ENCODE measurements around the gene ZNF223. TPM values are rescaled to one million over a fixed set of nuclear protein-coding genes. Genes with fewer than 3 reads are reported as not detected.
A peak's percentile ranks its signal among the peaks of the same experiment; 100 is the strongest.

The ZNF223 gene
- total RNA-seq: 1 to 10 TPM in 1 of 2 donors, under 1 TPM in 1; 0.81 to 2.5 TPM

DNA sequence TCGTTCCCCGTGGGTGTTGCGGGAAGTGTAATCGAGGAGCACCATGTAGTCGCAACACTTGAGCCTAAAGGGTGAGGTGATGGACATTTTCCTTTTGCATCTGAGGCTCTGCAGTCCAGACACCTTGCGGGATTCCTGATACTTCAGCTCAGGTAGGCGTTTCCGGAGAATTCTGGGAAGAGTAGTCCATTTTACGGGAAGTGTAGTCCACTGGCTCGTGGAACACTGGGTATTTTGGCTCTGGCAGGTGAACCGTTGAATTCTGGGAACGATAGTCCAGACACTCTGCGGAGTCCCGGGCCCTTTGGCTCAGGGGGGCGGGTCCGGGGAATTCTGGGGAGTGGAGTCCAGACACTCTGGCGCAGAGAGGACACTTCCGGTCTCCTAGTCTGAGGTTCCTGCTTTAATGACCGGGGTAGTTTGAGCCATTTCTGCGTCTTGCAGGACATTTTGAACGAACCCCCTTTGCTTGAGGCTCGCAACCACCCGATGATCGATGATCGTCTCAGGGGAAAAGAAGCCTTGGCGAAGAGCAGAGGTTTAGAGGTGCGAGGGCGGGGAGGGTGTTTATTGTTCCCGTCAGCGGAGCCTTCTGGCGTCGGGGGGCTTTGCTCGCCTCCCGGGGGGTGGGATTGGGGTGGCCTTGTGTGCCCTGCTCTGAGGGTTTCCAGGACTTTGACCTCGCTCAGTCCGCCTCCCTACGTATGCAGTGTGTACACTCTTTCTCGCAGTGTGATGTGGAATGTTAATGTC, at the start of gene ZNF223:
Gene ZNF223, plus strand, starts transcription at position 387 of the 753 bp plus-strand sequence. CDS start 3,141 bp downstream, outside the sequence.
- Mint-ChIP-seq H3K4me3 (peak within 1 kb of the TSS; percentile 92 to 93), H3K36me3 (ENCODE audit: insufficient read depth in 2 of 2) (peaks cover 23 to 26% of the 10 kb centered on the region in 2 donors), H3K27me3 (ENCODE audit: low read depth) (peaks cover 6% of the 10 kb centered on the region), H3K4me1 (ENCODE audit: low read depth) (peaks cover 23% of the 10 kb centered on the region), H3K9me3 (peaks cover 13 to 21% of the 10 kb centered on the region in 2 donors), H3K27ac (peak within 1 kb of the TSS; percentile 52)
- ATAC-seq (replicated peaks in 1 of 2): peak; percentile 69 to 75
- DNase-seq: peak; percentile 35 to 45

DNA sequence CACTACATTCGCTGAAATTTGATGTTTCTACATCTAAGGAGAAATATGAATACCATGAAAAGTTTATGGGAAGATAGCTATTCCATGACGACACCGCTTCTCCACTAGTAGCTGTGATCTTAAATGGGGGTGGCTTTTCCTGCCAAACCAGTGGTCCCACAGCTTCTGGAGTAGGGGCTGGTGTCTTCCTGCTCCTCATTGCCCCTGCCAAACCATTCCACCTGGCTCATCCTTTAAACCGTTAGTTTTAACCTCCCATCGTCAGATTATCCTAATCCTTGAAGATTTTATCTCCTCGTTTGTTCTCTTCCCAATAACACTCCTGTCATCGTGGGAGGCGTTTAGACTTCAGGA, 49.6 kb upstream of the ZNF223 start:
- DNase-seq: no peak
- H3K27ac Mint-ChIP-seq: peak overlapping the region; percentile 94

DNA sequence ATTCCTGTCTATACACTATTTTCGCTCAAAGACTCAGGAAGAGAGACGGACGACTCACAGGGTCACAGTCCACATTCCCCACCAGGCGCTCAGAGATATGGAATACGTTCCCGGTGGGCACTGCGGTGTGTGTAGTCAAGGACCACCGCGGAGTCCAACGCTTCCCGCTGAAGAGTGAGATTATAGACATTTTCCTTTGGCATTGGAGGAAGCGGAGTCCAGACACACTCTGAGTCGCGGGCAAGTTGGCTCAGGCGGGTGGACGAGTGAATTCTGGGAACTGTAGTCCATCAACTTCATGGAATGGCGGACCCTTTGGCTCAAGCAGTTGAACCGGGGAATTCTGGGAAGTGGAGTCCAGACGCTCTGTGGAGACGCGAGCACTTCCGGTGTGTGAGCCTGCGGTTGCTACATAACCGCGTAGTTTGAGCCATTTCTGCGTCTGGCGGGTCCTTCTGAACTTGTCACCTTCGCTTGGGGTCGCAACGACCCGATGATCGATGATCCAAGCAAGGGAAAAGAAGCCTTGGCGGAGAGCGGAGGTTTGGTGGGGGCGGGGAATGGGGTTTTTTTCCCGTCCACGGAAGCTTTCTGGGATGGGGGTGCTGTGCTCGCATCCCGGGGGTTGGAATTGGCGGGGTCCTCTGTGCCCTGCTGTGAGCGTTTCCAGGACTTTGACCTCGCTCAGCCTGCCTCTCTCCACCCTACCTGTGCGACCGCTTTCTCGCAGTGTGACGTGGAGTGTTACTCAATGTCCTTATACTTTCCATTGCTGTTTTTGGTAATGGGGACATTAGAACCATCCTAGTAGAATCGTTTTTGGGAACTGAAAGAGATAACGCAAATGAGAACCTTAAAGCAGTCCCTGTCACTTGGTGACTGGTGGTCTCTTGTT, 49.0 kb upstream of the ZNF223 start, which contains the start of gene ZNF230:
Gene ZNF230, plus strand, starts transcription at position 392 of the 895 bp plus-strand sequence. CDS start 4,122 bp downstream, outside the sequence.
- peak within 1 kb of the TSS; percentile 94 for H3K27ac Mint-ChIP-seq
- no peaks in the 10 kb centered on the region for H3K27me3 Mint-ChIP-seq (ENCODE audit: low read depth)
- peak within 1 kb of the TSS; percentile 99 for H3K4me3 Mint-ChIP-seq
- peak; percentile 97 to 99 for ATAC-seq (replicated peaks in 1 of 2)
- H3K36me3 Mint-ChIP-seq (ENCODE audit: insufficient read depth in 2 of 2): peaks cover 32 to 35% of the 10 kb centered on the region in 2 donors
- peaks cover 18% of the 10 kb centered on the region for H3K4me1 Mint-ChIP-seq (ENCODE audit: low read depth)
- peaks cover 22 to 35% of the 10 kb centered on the region in 2 donors for H3K9me3 Mint-ChIP-seq
- peak; percentile 82 to 88 for DNase-seq

More for the DNA sequence above, 49.6 kb upstream of the ZNF223 start:
- Mint-ChIP-seq H3K27me3 (ENCODE audit: low read depth) (no peaks in the 10 kb centered on the region), H3K4me3 (peak overlapping the region; percentile 99), H3K4me1 (ENCODE audit: low read depth) (peaks cover 18% of the 10 kb centered on the region), H3K9me3 (peaks cover 18 to 30% of the 10 kb centered on the region in 2 donors), H3K36me3 (ENCODE audit: insufficient read depth in 2 of 2) (peaks cover 26 to 33% of the 10 kb centered on the region in 2 donors)
- no peak for ATAC-seq (replicated peaks in 1 of 2)

DNA sequence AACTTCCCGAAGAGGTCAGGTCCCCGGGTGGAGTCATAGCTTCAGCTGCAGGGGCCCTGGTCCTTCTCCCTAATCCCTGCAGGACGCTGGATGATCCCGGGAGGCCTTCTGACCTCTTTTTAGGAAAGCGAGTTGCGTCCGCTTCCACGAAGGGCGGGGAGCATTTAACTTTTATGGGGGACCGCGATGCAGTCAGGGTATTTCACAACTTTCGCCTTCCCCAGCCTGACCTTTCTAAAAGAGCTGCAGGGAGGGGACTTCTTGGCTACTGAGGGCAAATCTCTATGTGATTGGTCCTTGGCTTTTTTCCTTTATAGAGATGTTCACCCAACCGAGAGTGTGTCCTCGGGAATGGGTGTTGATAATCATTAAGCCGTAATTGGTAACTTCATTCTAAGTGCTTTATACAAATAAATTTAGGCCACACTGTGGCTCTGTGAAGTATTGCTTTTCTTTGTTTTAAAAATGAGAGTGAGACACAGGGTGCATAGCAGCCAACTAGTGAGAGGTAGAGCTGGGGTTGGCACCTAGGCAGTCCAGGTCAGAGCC, 48.3 kb upstream of the ZNF223 start:
- Mint-ChIP-seq H3K36me3 (ENCODE audit: insufficient read depth in 2 of 2) (peaks cover 35 to 37% of the 10 kb centered on the region in 2 donors), H3K9me3 (peaks cover 17 to 30% of the 10 kb centered on the region in 2 donors), H3K4me1 (ENCODE audit: low read depth) (peaks cover 18% of the 10 kb centered on the region), H3K27ac (peak overlapping the region; percentile 94), H3K27me3 (ENCODE audit: low read depth) (no peaks in the 10 kb centered on the region), H3K4me3 (peak overlapping the region; percentile 99)
- DNase-seq: peak in 1 of 2 donors; percentile 2
- peak; percentile 12 to 27 for ATAC-seq (replicated peaks in 1 of 2)

DNA sequence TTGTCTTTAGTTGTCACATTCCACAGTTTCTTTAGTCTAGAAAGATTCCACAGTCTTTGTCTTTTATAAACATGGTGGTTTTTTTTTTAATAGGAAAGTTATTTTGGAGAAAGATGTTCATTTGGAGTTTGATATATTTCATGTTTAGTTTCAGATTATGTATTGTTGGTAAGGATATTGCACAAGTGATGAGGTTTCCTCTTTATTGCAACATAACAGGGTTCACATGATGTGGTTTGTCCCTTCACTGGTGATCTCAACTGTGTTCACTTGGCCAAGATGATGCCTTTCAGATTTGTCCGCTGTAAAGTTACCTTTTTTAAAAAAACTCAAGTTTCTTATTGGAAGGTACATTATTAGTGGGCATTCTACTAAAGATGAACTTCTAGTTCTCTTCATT, 45.9 kb upstream of the ZNF223 start:
- ATAC-seq (replicated peaks in 1 of 2) (no peak), DNase-seq (no peak)
- no peak overlapping the region for H3K27ac Mint-ChIP-seq
- H3K9me3 Mint-ChIP-seq: peaks cover 23 to 41% of the 10 kb centered on the region in 2 donors
- H3K4me1 Mint-ChIP-seq (ENCODE audit: low read depth): peaks cover 18% of the 10 kb centered on the region
- H3K36me3 Mint-ChIP-seq (ENCODE audit: insufficient read depth in 2 of 2): peaks cover 51 to 55% of the 10 kb centered on the region in 2 donors
- H3K4me3 Mint-ChIP-seq: no peak overlapping the region
- no peaks in the 10 kb centered on the region for H3K27me3 Mint-ChIP-seq (ENCODE audit: low read depth)

DNA sequence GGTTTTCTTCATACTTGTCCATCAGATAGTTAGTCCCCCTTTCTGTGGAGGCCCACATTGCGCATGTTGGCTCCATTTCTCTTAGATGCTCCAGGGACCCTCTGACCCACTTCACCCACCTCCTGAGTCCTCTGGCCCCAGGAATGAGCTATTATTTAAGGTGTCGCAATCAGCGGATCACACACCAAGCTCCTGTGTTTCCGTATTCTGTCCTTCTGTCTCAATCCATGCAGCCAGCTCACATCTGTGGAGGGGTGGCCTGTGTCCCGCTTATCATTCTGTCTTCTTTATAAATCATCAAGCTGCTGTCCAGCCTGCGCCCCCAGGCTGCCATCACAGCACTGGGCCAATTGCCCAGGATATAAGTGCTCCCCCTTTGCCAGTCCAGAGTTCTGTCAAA, 44.4 kb upstream of the ZNF223 start:
- Mint-ChIP-seq H3K27me3 (ENCODE audit: low read depth) (no peaks in the 10 kb centered on the region), H3K4me3 (no peak overlapping the region), H3K4me1 (ENCODE audit: low read depth) (peaks cover 10% of the 10 kb centered on the region), H3K27ac (no peak overlapping the region), H3K36me3 (ENCODE audit: insufficient read depth in 2 of 2) (peaks cover 57 to 64% of the 10 kb centered on the region in 2 donors), H3K9me3 (peaks cover 26 to 42% of the 10 kb centered on the region in 2 donors)
- ATAC-seq (replicated peaks in 1 of 2) (no peak), DNase-seq (no peak)

DNA sequence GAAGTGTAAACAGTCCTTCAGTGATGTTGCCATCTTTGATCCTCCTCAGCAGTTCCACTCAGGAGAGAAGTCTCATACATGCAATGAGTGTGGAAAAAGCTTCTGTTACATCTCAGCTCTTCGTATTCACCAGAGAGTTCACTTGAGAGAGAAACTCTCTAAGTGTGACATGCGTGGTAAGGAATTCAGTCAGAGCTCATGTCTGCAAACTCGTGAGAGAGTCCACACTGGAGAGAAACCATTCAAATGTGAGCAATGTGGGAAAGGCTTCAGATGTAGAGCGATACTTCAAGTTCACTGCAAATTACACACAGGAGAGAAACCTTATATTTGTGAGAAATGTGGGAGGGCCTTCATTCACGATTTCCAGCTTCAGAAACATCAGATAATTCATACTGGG, 41.4 kb upstream of the ZNF223 start:
- DNase-seq: no peak
- H3K4me3 Mint-ChIP-seq: no peak overlapping the region

DNA sequence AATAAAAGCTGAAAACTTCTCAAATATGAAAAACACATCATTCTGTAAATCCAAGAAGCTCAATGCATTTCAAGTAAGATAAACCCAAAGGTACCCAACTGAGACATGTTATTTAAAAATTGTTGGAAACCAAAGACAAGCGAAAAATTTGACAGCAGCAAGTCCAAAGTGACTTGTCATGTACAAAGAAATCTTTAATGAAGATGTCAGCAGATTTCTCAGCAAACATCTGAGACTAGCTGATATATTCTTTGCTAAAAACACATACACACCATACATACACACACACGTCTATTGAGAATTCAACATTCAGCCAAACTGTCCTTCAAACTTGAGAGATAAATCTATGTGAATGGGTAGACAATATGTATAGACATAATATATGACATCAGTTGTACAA, 32.3 kb upstream of the ZNF223 start:
- Mint-ChIP-seq H3K4me1 (ENCODE audit: low read depth) (peaks cover under 1% of the 10 kb centered on the region), H3K27me3 (ENCODE audit: low read depth) (no peaks in the 10 kb centered on the region), H3K9me3 (peaks cover 21 to 27% of the 10 kb centered on the region in 2 donors), H3K4me3 (no peak overlapping the region), H3K36me3 (ENCODE audit: insufficient read depth in 2 of 2) (peaks cover 15 to 18% of the 10 kb centered on the region in 2 donors), H3K27ac (no peak overlapping the region)
- DNase-seq (no peak), ATAC-seq (replicated peaks in 1 of 2) (no peak)

More for the DNA sequence above, 41.4 kb upstream of the ZNF223 start:
- Mint-ChIP-seq H3K9me3 (peaks cover 35 to 48% of the 10 kb centered on the region in 2 donors), H3K27me3 (ENCODE audit: low read depth) (no peaks in the 10 kb centered on the region), H3K4me1 (ENCODE audit: low read depth) (no peaks in the 10 kb centered on the region), H3K36me3 (ENCODE audit: insufficient read depth in 2 of 2) (peaks cover 52 to 68% of the 10 kb centered on the region in 2 donors), H3K27ac (no peak overlapping the region)
- no peak for ATAC-seq (replicated peaks in 1 of 2)

DNA sequence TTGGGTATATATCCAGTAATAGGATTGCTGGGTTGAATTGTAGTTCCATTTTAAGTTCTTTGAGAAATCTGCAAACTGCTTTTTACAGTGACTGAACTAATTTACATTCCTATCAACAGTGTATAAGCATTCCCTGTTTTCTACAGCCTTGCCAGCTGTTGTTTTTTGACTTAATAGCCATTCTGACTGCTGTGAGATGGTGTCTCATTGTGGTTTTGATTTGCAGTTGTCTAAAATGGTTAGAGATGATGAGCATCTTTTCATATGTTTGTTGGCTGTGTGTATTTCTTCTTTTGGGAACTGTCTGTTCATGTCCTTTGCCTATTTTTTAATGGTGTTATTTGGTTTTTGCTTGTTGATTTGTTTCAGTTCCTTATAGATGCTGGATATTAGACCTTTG, 30.6 kb upstream of the ZNF223 start:
- H3K4me1 Mint-ChIP-seq (ENCODE audit: low read depth): peaks cover 17% of the 10 kb centered on the region
- no peak overlapping the region for H3K27ac Mint-ChIP-seq
- H3K27me3 Mint-ChIP-seq (ENCODE audit: low read depth): no peaks in the 10 kb centered on the region
- H3K36me3 Mint-ChIP-seq (ENCODE audit: insufficient read depth in 2 of 2): peaks cover 20 to 28% of the 10 kb centered on the region in 2 donors
- DNase-seq (no peak), ATAC-seq (replicated peaks in 1 of 2) (no peak)
- H3K4me3 Mint-ChIP-seq: no peak overlapping the region
- peaks cover 21 to 25% of the 10 kb centered on the region in 2 donors for H3K9me3 Mint-ChIP-seq

DNA sequence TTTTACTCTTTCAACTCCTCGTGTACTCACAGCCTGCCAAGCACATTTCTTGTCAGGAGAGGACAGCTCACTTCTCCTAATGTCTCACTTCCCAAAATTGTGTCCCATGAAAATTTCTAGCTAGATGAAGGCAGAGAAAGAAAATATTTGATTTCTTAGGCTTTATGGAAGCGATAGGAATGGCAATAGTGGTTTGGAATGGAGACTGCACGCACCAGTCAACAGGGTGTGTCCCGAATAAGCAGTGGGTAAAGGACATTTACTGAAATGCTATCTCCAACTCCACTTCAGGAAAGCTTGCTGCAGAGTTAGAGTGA, 27.0 kb upstream of the ZNF223 start:
- Mint-ChIP-seq H3K4me3 (peak overlapping the region; percentile 88 to 97), H3K27ac (peak overlapping the region; percentile 74), H3K9me3 (peaks cover 21 to 25% of the 10 kb centered on the region in 2 donors), H3K36me3 (ENCODE audit: insufficient read depth in 2 of 2) (peaks cover 24 to 52% of the 10 kb centered on the region in 2 donors), H3K27me3 (ENCODE audit: low read depth) (no peaks in the 10 kb centered on the region), H3K4me1 (ENCODE audit: low read depth) (peaks cover 17% of the 10 kb centered on the region)
- no peak for ATAC-seq (replicated peaks in 1 of 2)
- no peak for DNase-seq

DNA sequence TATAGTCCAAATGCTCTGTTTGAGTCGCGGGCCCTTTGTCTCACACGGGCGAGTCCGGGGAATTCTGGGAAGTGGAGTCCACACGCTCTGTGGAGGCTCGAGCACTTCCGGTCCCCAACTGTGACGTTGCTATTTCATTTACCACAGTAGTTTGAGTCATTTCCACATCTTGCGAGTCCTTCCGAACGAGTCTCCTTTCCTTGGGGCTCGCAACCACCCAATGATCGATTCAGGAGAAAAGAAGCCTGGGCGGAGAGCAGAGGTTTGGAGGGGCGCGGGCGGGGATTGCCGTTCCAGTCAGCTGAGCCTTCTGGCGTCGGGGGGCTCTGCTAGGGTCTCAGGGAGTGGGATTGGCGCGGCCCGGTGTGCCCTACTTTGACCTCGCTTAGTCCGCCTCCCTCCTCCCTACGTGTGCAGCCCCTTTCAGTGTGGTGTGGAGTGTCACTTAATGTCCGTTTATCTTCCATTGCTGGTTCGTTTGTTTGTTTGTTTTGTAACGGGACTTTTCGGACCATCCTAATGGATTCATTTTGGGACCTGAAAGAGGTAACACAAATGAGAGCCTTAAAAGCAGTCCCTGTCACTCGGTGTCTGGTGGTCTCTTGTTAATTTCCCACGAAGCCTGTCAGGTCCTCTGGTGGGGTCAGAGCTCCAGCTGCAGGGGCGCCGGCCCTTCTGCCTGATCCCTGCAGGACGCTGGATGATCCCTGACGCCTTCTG, 26.5 kb upstream of the ZNF223 start, which contains the start of gene ZNF222:
Gene ZNF222, plus strand, starts transcription at position 163 of the 720 bp plus-strand sequence. Its CDS starts 58 bp downstream, at position 221.
- Mint-ChIP-seq H3K36me3 (ENCODE audit: insufficient read depth in 2 of 2) (peaks cover 25 to 56% of the 10 kb centered on the region in 2 donors), H3K4me1 (ENCODE audit: low read depth) (peaks cover 17% of the 10 kb centered on the region), H3K27ac (peak within 1 kb of the TSS; percentile 74), H3K4me3 (peak within 1 kb of the TSS; percentile 88 to 97), H3K9me3 (peaks cover 18 to 21% of the 10 kb centered on the region in 2 donors), H3K27me3 (ENCODE audit: low read depth) (no peaks in the 10 kb centered on the region)
- ATAC-seq (replicated peaks in 1 of 2) (peak; percentile 100), DNase-seq (peak; percentile 79 to 84)

DNA sequence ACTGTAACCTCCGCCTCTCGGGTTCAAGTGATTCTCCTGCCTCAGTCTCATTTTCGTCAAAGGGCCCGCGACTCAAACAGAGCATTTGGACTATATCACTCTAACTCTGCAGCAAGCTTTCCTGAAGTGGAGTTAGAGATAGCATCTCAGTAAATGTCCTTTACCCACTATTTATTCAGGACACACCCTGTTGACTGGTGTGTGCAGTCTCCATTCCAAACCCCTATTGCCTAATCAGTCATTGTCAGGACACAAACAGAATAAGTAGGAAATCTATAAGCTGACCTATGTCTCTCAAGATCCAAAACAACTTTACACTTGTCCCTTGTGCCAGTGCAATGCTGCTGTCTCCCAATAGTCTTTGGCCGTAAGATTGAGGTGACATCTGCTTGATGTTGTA, 25.2 kb upstream of the ZNF223 start:
- H3K27ac Mint-ChIP-seq: no peak overlapping the region
- ATAC-seq (replicated peaks in 1 of 2) (no peak), DNase-seq (no peak)
- H3K36me3 Mint-ChIP-seq (ENCODE audit: insufficient read depth in 2 of 2): peaks cover 30 to 67% of the 10 kb centered on the region in 2 donors
- H3K9me3 Mint-ChIP-seq: peaks cover 19 to 23% of the 10 kb centered on the region in 2 donors
- no peaks in the 10 kb centered on the region for H3K27me3 Mint-ChIP-seq (ENCODE audit: low read depth)
- peak overlapping the region; percentile 88 to 97 for H3K4me3 Mint-ChIP-seq
- H3K4me1 Mint-ChIP-seq (ENCODE audit: low read depth): peaks cover 17% of the 10 kb centered on the region
